HepG2 (cell line): ENCODE data around the gene TLCD3B. TPM values are rescaled to one million over a fixed set of nuclear protein-coding genes. Genes with fewer than 3 reads are reported as not detected.
A peak's percentile ranks its signal among the peaks of the same experiment; 100 is the strongest.

ENCODE experiments used
- ATF4 ChIP-seq, 2 experiments: fragments of 450-650 bp in 1 of 2; sonication (generic) in 1 of 2; formaldehyde crosslinking; IDR thresholded peaks; 2 replicates each; pipeline versions ENCODE4 v1.5.0 to v1.8.0; 2020 to 2022; ENCODE audit warnings: mild to moderate bottlenecking in 1 of 2, missing genetic modification reagents in 1 of 2
- DPF2 ChIP-seq: sonication (generic); formaldehyde crosslinking; IDR thresholded peaks from 2 replicates; pipeline ENCODE4 v1.4.0; 2020; ENCODE audit warnings: mild to moderate bottlenecking, low read depth, missing genetic modification reagents, borderline replicate concordance
- ISX ChIP-seq: sonication (generic); formaldehyde crosslinking; conservative IDR thresholded peaks from 2 replicates; pipeline ENCODE4 v1.5.0; 2020; ENCODE audit warnings: missing genetic modification reagents
- KDM4B ChIP-seq: sonication (generic); formaldehyde crosslinking; IDR thresholded peaks from 2 replicates; pipeline ENCODE4 v1.4.0; 2020; ENCODE audit warnings: missing genetic modification reagents
- MAF1 ChIP-seq: sonication (generic); formaldehyde crosslinking; IDR thresholded peaks from 2 replicates; pipeline ENCODE4 v1.5.0; 2020; ENCODE audit warnings: missing genetic modification reagents, borderline replicate concordance
- MYNN ChIP-seq: sonication (generic); formaldehyde crosslinking; IDR thresholded peaks from 2 replicates; pipeline ENCODE4 v1.4.0; 2020; ENCODE audit warnings: mild to moderate bottlenecking, low read depth, missing genetic modification reagents
- PATZ1 ChIP-seq: sonication (generic); formaldehyde crosslinking; IDR thresholded peaks from 2 replicates; pipeline ENCODE4 v1.4.0; 2020; ENCODE audit warnings: missing genetic modification reagents
- SKIL ChIP-seq: sonication (generic); formaldehyde crosslinking; IDR thresholded peaks from 2 replicates; pipeline ENCODE4 v1.8.0; 2022; ENCODE audit warnings: missing genetic modification reagents, mild to moderate bottlenecking, moderate library complexity, borderline replicate concordance
- SMAD1 ChIP-seq: sonication (generic); formaldehyde crosslinking; IDR thresholded peaks from 2 replicates; pipeline ENCODE4 v1.4.0; 2020; ENCODE audit warnings: missing genetic modification reagents, low read depth, mild to moderate bottlenecking, borderline replicate concordance
- TBX2 ChIP-seq: sonication (generic); formaldehyde crosslinking; IDR thresholded peaks from 2 replicates; pipeline ENCODE4 v1.5.0; 2020; ENCODE audit warnings: missing genetic modification reagents, mild to moderate bottlenecking, borderline replicate concordance
- TEAD3 ChIP-seq: optimal IDR thresholded peaks from 2 replicates; pipeline ENCODE3; 2016; ENCODE audit warnings: borderline replicate concordance
- TFDP2 ChIP-seq: sonication (generic); formaldehyde crosslinking; IDR thresholded peaks from 2 replicates; pipeline ENCODE4 v1.4.0; 2020; ENCODE audit warnings: missing genetic modification reagents
- THAP11 ChIP-seq: IDR thresholded peaks from 2 replicates; pipeline ENCODE4 v1.6.1; 2016; ENCODE audit warnings: missing biosample characterization, missing genetic modification reagents
- ZFX ChIP-seq: sonication (generic); formaldehyde crosslinking; IDR thresholded peaks from 2 replicates; pipeline ENCODE4 v1.4.0; 2020; ENCODE audit warnings: mild to moderate bottlenecking, low read depth, missing genetic modification reagents, moderate library complexity
- ZKSCAN5 ChIP-seq: sonication (generic); formaldehyde crosslinking; IDR thresholded peaks from 2 replicates; pipeline ENCODE4 v1.5.1; 2020; ENCODE audit warnings: mild to moderate bottlenecking, missing genetic modification reagents
- ZNF510 ChIP-seq: sonication (generic); formaldehyde crosslinking; IDR thresholded peaks from 2 replicates; pipeline ENCODE4 v1.4.0; 2020; ENCODE audit warnings: low read depth, mild to moderate bottlenecking, missing genetic modification reagents
- ZNF562 ChIP-seq: sonication (generic); formaldehyde crosslinking; IDR thresholded peaks from 2 replicates; pipeline ENCODE4 v1.8.0; 2022; ENCODE audit warnings: missing genetic modification reagents, borderline replicate concordance
- ZNF576 ChIP-seq: sonication (generic); formaldehyde crosslinking; IDR thresholded peaks from 2 replicates; pipeline ENCODE4 v1.4.0; 2020; ENCODE audit warnings: mild to moderate bottlenecking, missing genetic modification reagents
- polyA plus RNA-seq, 8 experiments: library from polyadenylated mRNA; depleted of rRNA in 3 of 8; stranded (reverse) in 7 of 8; unstranded in 1 of 8; fragments of >200 nt; fragmentation: Illumina TruSeq in 4 of 8; extraction: Trizol in 4 of 8; gene quantifications; 2 replicates each; pipeline versions ENCODE4 v1.2.1 to v1.2.3, GENCODE V29; 2011 to 2016; ENCODE audit warnings: low read depth in 4 of 8, missing spikeins in 1 of 8, mixed read lengths in 1 of 8; ENCODE audit not compliant: insufficient read depth in 1 of 8
- total RNA-seq, 5 experiments: library from RNA; depleted of rRNA; stranded (reverse); fragments of >200 nt; fragmentation: Illumina TruSeq; extraction: Trizol; gene quantifications; 2 replicates each; pipeline ENCODE4 v1.2.3, GENCODE V29; 2016; ENCODE audit warnings: low read depth in 1 of 5

The TLCD3B gene
- total and polyA plus RNA-seq, 2 of the 13 experiments (the other 11 are each of a cell fraction or from before 2014, with no cell fraction given): not detected

GRCh38 chr16:30032083-30032819 lies 1.2 kb upstream of the TLCD3B start (continued):
- TF ChIP-seq ATF4 (CRISPR knock-in tag; IDR thresholded peaks at IDR 0.05) (no peak), ISX (CRISPR knock-in tag) (no peak), DPF2 (CRISPR knock-in tag) (no peak), ZNF576 (CRISPR knock-in tag) (no peak), SMAD1 (no peak), KDM4B (no peak), ZNF510 (CRISPR knock-in tag) (no peak), SKIL (CRISPR knock-in tag) (no peak), ZNF562 (CRISPR knock-in tag) (no peak), MYNN (CRISPR knock-in tag) (0 out of 2 replicates have a peak, but pooled peaks have one; percentile 71), ZKSCAN5 (CRISPR knock-in tag) (no peak), TFDP2 (CRISPR knock-in tag) (no peak), TEAD3 (CRISPR knock-in tag) (peak; percentile 22), THAP11 (CRISPR knock-in tag) (peak; percentile 66; the same call in 1 of the 2 replicates), MAF1 (no peak), PATZ1 (CRISPR knock-in tag) (peak; percentile 72), TBX2 (CRISPR knock-in tag) (no peak), ZFX (CRISPR knock-in tag) (0 out of 2 replicates have a peak, but pooled peaks have one; percentile 30)
